Measurements from ENCODE around the gene PPP1R36.

The PPP1R36 gene

GRCh38 chr14:64522591-64523355, 27.0 kb upstream of the PPP1R36 start:
- H3K4me3 ChIP-seq (ENCODE audit: low read depth, low read length): no peak overlapping the region
- no peak for TF ChIP-seq CTCF (IDR thresholded peaks at IDR 0.05; ENCODE audit: borderline replicate concordance, insufficient read depth, low read depth, low read length)

GRCh38 chr14:64525354-64525753, 24.4 kb upstream of the PPP1R36 start:
- no peak for TF ChIP-seq CTCF (IDR thresholded peaks at IDR 0.05; ENCODE audit: borderline replicate concordance, insufficient read depth, low read depth, low read length)
- H3K4me3 ChIP-seq (ENCODE audit: low read depth, low read length): no peak overlapping the region

- no peak for TF ChIP-seq CTCF (IDR thresholded peaks at IDR 0.05; ENCODE audit: borderline replicate concordance, insufficient read depth, low read depth, low read length)
- no peak overlapping the region for H3K4me3 ChIP-seq (ENCODE audit: low read depth, low read length)
Measured at GRCh38 chr14:64531567-64531966, 18.2 kb upstream of the PPP1R36 start.

- H3K4me3 ChIP-seq (ENCODE audit: low read depth, low read length): no peak overlapping the region
- no peak for TF ChIP-seq CTCF (IDR thresholded peaks at IDR 0.05; ENCODE audit: borderline replicate concordance, insufficient read depth, low read depth, low read length)
Measured at GRCh38 chr14:64536488-64537245, 13.1 kb upstream of the PPP1R36 start.

GRCh38 chr14:64540208-64541202, 9.3 kb upstream of the PPP1R36 start, which contains the start of gene HSPA2:
HSPA2 (plus strand) TSS chr14:64540741; CDS start chr14:64540850, 109 bp downstream.
- H3K4me3 ChIP-seq (ENCODE audit: low read depth, low read length): peak within 1 kb of the TSS; percentile 81
- TF ChIP-seq CTCF (IDR thresholded peaks at IDR 0.05; ENCODE audit: borderline replicate concordance, insufficient read depth, low read depth, low read length): peak; percentile 78

- no peak for TF ChIP-seq CTCF (IDR thresholded peaks at IDR 0.05; ENCODE audit: borderline replicate concordance, insufficient read depth, low read depth, low read length)
- peak overlapping the region; percentile 51 for H3K4me3 ChIP-seq (ENCODE audit: low read depth, low read length)
Measured at GRCh38 chr14:64541261-64541971, 8.3 kb upstream of the PPP1R36 start.

All from GM12875 (cell line).